ENCODE data around the gene PTBP3.

DNA sequence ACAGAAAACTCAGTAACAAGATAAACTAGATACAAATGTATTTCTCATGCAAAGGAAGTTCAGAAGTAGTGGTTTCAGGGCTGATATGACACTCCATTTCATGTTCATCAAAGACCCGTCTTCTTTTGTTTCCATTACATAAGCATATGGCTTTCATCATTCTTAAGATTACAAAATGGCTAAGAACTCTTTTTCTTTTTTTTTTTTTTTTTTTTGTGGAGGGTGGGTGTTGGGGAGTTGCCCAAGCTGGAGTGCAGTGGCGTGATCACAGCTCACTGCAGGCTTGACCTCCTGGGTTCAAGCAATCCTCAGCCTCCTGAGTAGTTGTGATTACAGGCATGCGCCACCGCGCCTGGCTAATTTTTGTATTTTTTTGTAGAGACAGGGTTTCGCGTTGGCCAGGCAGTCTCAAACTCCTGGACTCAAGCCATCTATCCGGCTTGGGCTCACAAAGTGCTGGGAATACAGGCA lies 22.0 kb upstream of the PTBP3 start:
- no peak for TF ChIP-seq POLR2A (IDR thresholded peaks at IDR 0.05)
- TF ChIP-seq, protein P1, sequence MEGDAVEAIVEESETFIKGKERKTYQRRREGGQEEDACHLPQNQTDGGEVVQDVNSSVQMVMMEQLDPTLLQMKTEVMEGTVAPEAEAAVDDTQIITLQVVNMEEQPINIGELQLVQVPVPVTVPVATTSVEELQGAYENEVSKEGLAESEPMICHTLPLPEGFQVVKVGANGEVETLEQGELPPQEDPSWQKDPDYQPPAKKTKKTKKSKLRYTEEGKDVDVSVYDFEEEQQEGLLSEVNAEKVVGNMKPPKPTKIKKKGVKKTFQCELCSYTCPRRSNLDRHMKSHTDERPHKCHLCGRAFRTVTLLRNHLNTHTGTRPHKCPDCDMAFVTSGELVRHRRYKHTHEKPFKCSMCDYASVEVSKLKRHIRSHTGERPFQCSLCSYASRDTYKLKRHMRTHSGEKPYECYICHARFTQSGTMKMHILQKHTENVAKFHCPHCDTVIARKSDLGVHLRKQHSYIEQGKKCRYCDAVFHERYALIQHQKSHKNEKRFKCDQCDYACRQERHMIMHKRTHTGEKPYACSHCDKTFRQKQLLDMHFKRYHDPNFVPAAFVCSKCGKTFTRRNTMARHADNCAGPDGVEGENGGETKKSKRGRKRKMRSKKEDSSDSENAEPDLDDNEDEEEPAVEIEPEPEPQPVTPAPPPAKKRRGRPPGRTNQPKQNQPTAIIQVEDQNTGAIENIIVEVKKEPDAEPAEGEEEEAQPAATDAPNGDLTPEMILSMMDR (IDR thresholded peaks at IDR 0.05): no peak
